Activated CD4-positive, alpha-beta T cell treated with anti-CD3 and anti-CD28 coated beads, Interleukin-2, amount 10 ng/mL, durations not matched to agents 7 days and 5 days (primary cell): ENCODE measurements around the gene TRPM6. TPM values are rescaled to one million over a fixed set of nuclear protein-coding genes. Genes with fewer than 3 reads are reported as not detected.

ENCODE experiments used
- CTCF ChIA-PET: fragments of 350-600 bp; sonication (Branson Sonifier 250); formaldehyde crosslinking; loops from one replicate; lab custom pipeline; 2021; ENCODE audit warnings: antibody characterized with exemption; lab: Charles Lee
- POLR2A ChIA-PET: fragments of 350-600 bp; sonication (Branson Sonifier 250); formaldehyde crosslinking; loops from one replicate; lab custom pipeline; 2021; ENCODE audit warnings: antibody characterized with exemption; lab: Charles Lee
- DNase-seq: peaks from one replicate; pipeline ENCODE4 v3.0.0-alpha.2; 2020
- H3K27ac Mint-ChIP-seq: one replicate; pipeline ENCODE4 v1.8.0; 2021; ENCODE audit warnings: mild to moderate bottlenecking, moderate library complexity, mixed read lengths
- H3K27me3 Mint-ChIP-seq: one replicate; pipeline ENCODE4 v1.8.0; 2021; ENCODE audit warnings: mixed read lengths
- H3K36me3 Mint-ChIP-seq: one replicate; pipeline ENCODE4 v1.8.0; 2021; ENCODE audit warnings: low read depth, mixed read lengths
- H3K4me1 Mint-ChIP-seq: one replicate; pipeline ENCODE4 v1.8.0; 2021; ENCODE audit warnings: mixed read lengths
- H3K4me3 Mint-ChIP-seq: one replicate; pipeline ENCODE4 v1.8.0; 2021; ENCODE audit warnings: mild to moderate bottlenecking, moderate library complexity, mixed read lengths
- H3K9me3 Mint-ChIP-seq: one replicate; pipeline ENCODE4 v1.8.0; 2021; ENCODE audit warnings: mixed read lengths
- total RNA-seq, 2 experiments: library from RNA; stranded (reverse); gene quantifications; one replicate each; pipeline ENCODE4 v1.2.3, GENCODE V29; 2021

The TRPM6 gene
- total RNA-seq, 2 experiments from 2014 or later, result not detected

- no peaks in the 10 kb centered on the region for H3K4me1 Mint-ChIP-seq
- H3K4me3 Mint-ChIP-seq, result no peak overlapping the region
- ChIA-PET POLR2A (no interaction called here), CTCF (interaction anchor here (0.6 to 1.1 kb wide), 2 partner anchors 19 to 65 kb away, joined by 3 read pairs; no protein-coding TSS in a partner anchor)
- peaks cover 2% of the 10 kb centered on the region for H3K27me3 Mint-ChIP-seq
- DNase-seq, result no peak
- no peaks in the 10 kb centered on the region for H3K36me3 Mint-ChIP-seq
- H3K27ac Mint-ChIP-seq, result no peak overlapping the region
- H3K9me3 Mint-ChIP-seq, result no peaks in the 10 kb centered on the region
Measured at GRCh38 chr9:74753650-74754049, 134.1 kb downstream of the TRPM6 start.

GRCh38 chr9:74748966-74749365 lies 138.8 kb downstream of the TRPM6 start:
- ChIA-PET POLR2A (no interaction called here), CTCF (no interaction called here)
- no peaks in the 10 kb centered on the region for H3K4me1 Mint-ChIP-seq
- no peaks in the 10 kb centered on the region for H3K9me3 Mint-ChIP-seq
- no peak for DNase-seq
- H3K4me3 Mint-ChIP-seq, result no peak overlapping the region
- H3K27ac Mint-ChIP-seq, result no peak overlapping the region
- H3K27me3 Mint-ChIP-seq, result peaks cover 10% of the 10 kb centered on the region
- no peaks in the 10 kb centered on the region for H3K36me3 Mint-ChIP-seq

GRCh38 chr9:74742792-74743730 lies 144.7 kb downstream of the TRPM6 start:
- Mint-ChIP-seq H3K4me3 (no peak overlapping the region), H3K9me3 (no peaks in the 10 kb centered on the region), H3K4me1 (no peaks in the 10 kb centered on the region), H3K27me3 (peaks cover 42% of the 10 kb centered on the region), H3K27ac (no peak overlapping the region), H3K36me3 (no peaks in the 10 kb centered on the region)
- ChIA-PET CTCF (no interaction called here), POLR2A (no interaction called here)
- no peak for DNase-seq

- ChIA-PET CTCF (interaction anchor here (0.7 kb wide), 1 partner anchor 244 kb away, joined by 3 read pairs; no protein-coding TSS in a partner anchor), POLR2A (no interaction called here)
- H3K9me3 Mint-ChIP-seq, result no peaks in the 10 kb centered on the region
- DNase-seq, result no peak
- H3K27me3 Mint-ChIP-seq, result peaks cover 45% of the 10 kb centered on the region
- H3K27ac Mint-ChIP-seq, result no peak overlapping the region
- no peaks in the 10 kb centered on the region for H3K36me3 Mint-ChIP-seq
- H3K4me1 Mint-ChIP-seq, result no peaks in the 10 kb centered on the region
- H3K4me3 Mint-ChIP-seq, result no peak overlapping the region
Measured at GRCh38 chr9:74742191-74742790, 145.4 kb downstream of the TRPM6 start.

GRCh38 chr9:74736646-74737045 lies 151.1 kb downstream of the TRPM6 start:
- Mint-ChIP-seq H3K27ac (no peak overlapping the region), H3K27me3 (peaks cover 20% of the 10 kb centered on the region), H3K9me3 (no peaks in the 10 kb centered on the region), H3K36me3 (no peaks in the 10 kb centered on the region), H3K4me3 (no peak overlapping the region), H3K4me1 (no peaks in the 10 kb centered on the region)
- no peak for DNase-seq
- CTCF ChIA-PET, result no interaction called here
- POLR2A ChIA-PET, result no interaction called here

- H3K4me1 Mint-ChIP-seq, result no peaks in the 10 kb centered on the region
- ChIA-PET CTCF (no interaction called here), POLR2A (no interaction called here)
- no peaks in the 10 kb centered on the region for H3K36me3 Mint-ChIP-seq
- no peak overlapping the region for H3K4me3 Mint-ChIP-seq
- H3K27me3 Mint-ChIP-seq, result peaks cover 17% of the 10 kb centered on the region
- H3K9me3 Mint-ChIP-seq, result no peaks in the 10 kb centered on the region
- no peak for DNase-seq
- H3K27ac Mint-ChIP-seq, result no peak overlapping the region
Measured at GRCh38 chr9:74735761-74736160, 152.0 kb downstream of the TRPM6 start.

GRCh38 chr9:74729136-74729695 lies 158.5 kb downstream of the TRPM6 start:
- Mint-ChIP-seq H3K9me3 (no peaks in the 10 kb centered on the region), H3K4me1 (no peaks in the 10 kb centered on the region), H3K4me3 (no peak overlapping the region), H3K36me3 (no peaks in the 10 kb centered on the region), H3K27ac (no peak overlapping the region), H3K27me3 (peaks cover 4% of the 10 kb centered on the region)
- no peak for DNase-seq
- ChIA-PET CTCF (no interaction called here), POLR2A (no interaction called here)

GRCh38 chr9:74728176-74728575 lies 159.5 kb downstream of the TRPM6 start:
- Mint-ChIP-seq H3K4me1 (no peaks in the 10 kb centered on the region), H3K27ac (no peak overlapping the region), H3K9me3 (no peaks in the 10 kb centered on the region), H3K27me3 (peaks cover 4% of the 10 kb centered on the region), H3K4me3 (no peak overlapping the region), H3K36me3 (no peaks in the 10 kb centered on the region)
- CTCF ChIA-PET, result no interaction called here
- DNase-seq, result no peak
- POLR2A ChIA-PET, result no interaction called here

GRCh38 chr9:74726581-74726980 lies 161.1 kb downstream of the TRPM6 start:
- Mint-ChIP-seq H3K27ac (no peak overlapping the region), H3K27me3 (peaks cover 6% of the 10 kb centered on the region), H3K4me1 (no peaks in the 10 kb centered on the region), H3K36me3 (no peaks in the 10 kb centered on the region), H3K4me3 (no peak overlapping the region), H3K9me3 (no peaks in the 10 kb centered on the region)
- CTCF ChIA-PET, result no interaction called here
- POLR2A ChIA-PET, result no interaction called here
- DNase-seq, result no peak

- Mint-ChIP-seq H3K4me3 (no peak overlapping the region), H3K36me3 (no peaks in the 10 kb centered on the region), H3K9me3 (no peaks in the 10 kb centered on the region), H3K27me3 (peaks cover 6% of the 10 kb centered on the region), H3K4me1 (no peaks in the 10 kb centered on the region), H3K27ac (no peak overlapping the region)
- ChIA-PET CTCF (no interaction called here), POLR2A (no interaction called here)
- DNase-seq, result no peak
Measured at GRCh38 chr9:74724317-74724716, 163.4 kb downstream of the TRPM6 start.

GRCh38 chr9:74721696-74722660 lies 165.7 kb downstream of the TRPM6 start:
- no peaks in the 10 kb centered on the region for H3K4me1 Mint-ChIP-seq
- H3K9me3 Mint-ChIP-seq, result no peaks in the 10 kb centered on the region
- no peak for DNase-seq
- peaks cover 2% of the 10 kb centered on the region for H3K27me3 Mint-ChIP-seq
- CTCF ChIA-PET, result no interaction called here
- no peak overlapping the region for H3K4me3 Mint-ChIP-seq
- H3K27ac Mint-ChIP-seq, result no peak overlapping the region
- POLR2A ChIA-PET, result no interaction called here
- no peaks in the 10 kb centered on the region for H3K36me3 Mint-ChIP-seq

GRCh38 chr9:74719306-74719705 lies 168.4 kb downstream of the TRPM6 start:
- H3K9me3 Mint-ChIP-seq, result no peaks in the 10 kb centered on the region
- no peak overlapping the region for H3K4me3 Mint-ChIP-seq
- no peaks in the 10 kb centered on the region for H3K36me3 Mint-ChIP-seq
- POLR2A ChIA-PET, result no interaction called here
- CTCF ChIA-PET, result no interaction called here
- no peak for DNase-seq
- no peak overlapping the region for H3K27ac Mint-ChIP-seq
- H3K27me3 Mint-ChIP-seq, result peaks cover 2% of the 10 kb centered on the region
- H3K4me1 Mint-ChIP-seq, result no peaks in the 10 kb centered on the region
